Pons (tissue), 1 donor: ENCODE measurements around the gene SHANK1.
"Not testable (repeated sequence)": the region's sequence is repeated elsewhere in the genome, so short reads cannot be mapped to it uniquely, and the experiment has no call there.

Experiments
- DNase-seq: peaks from one replicate; pipeline ENCODE4 v3.0.0-alpha.2; 2016; ENCODE audit warnings: low spot score

The SHANK1 gene

DNA sequence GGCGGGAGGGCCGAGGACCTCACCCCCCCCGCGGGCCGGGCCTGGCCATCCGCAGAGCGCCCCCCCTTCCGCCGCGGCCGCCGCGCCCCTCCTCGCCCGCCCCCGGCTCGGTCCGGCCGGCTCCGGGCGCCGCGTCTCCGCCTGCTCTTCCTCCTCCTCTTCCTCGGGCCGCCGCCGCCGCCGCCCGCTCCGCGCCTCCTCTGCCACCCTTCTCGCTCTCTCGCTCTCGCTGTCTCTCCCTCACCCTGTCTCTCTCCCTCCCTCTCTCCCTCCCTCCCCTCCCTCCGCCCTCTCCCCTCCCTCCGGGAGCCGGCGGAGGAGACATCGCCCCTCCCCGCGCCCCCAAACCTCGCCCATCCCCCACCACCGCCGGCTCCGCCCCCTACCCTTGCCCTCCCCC, at the start of gene SHANK1:
SHANK1 (minus strand) TSS at position 237 of the 400 bp plus-strand sequence. CDS start 2,883 bp downstream, outside the sequence.
- no peak for DNase-seq

DNA sequence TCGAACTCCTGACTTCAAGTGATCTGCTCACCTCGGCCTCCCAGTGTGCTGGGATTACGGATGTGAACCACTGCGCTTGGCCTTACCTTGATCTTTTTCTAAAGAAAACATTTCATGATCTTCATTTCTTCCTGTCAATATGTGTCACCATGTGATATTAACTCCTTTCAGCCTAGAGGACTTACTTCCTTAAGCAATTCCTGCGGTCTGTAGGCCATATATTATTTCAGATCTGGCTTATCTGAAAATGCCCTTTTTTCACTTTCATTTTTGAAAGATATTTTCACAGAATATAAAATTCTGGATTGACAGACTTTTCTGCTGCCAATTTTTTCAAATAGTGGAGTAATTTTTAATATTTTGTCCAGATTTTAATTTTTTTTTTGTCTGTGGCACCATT, 48.7 kb upstream of the SHANK1 start:
- no peak for DNase-seq

DNA sequence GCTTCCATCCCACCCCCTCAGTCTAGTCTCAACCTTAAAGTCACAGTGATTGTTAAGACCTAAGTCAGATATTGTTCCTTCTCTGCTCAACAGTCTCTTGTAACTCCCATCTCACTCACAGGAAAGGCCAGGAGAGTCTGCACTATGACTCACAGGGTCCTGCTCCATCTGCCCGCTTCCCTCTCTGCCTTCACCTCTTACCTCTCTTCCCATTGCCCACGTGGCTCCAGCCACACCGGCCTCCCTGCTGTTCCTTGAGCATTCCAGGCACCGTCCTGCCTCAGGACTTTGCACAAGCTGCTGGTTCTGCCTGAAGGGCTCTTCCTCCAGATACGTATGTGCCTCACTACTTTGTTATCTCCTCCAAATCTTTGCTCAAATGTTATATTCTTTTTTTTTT, 47.7 kb upstream of the SHANK1 start:
- not testable (repeated sequence) for DNase-seq

DNA sequence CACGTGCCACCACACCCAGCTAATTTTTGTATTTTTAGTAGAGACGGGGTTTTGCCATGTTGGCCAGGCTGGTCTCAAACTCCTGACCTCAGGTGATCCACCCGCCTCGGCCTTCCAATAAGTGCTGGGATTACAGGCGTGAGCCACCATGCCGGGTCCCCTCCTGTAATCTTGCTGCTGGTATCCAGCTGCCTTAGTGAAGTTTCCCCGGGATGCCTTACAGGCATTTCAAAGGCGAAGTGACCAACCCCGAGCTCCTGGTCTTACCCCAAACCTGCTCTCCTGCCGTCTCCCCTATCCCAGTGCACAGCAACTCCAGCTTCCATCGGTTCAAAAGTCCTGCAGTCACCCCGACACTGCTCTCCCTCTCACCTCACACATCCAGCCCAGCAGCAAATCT, 47.1 kb upstream of the SHANK1 start:
- not testable (repeated sequence) for DNase-seq

DNA sequence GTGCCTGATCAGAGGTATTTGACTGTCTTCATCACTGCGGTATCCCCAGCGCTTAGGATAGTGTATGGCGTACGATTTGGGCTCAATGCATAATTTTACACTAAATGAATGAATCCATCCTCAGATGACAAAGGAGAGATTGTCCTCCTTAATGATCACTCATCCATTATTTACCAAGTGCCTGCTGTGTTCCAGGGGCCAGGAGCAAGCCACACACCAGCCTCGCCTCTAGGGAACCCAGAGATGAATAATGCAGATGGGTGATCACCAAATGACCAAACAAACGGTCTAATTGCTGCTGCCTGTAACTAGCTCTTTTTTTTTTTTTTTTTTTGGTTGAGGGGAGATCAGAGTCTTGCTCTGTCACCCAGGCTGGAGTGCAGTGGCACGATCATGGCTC, 44.8 kb upstream of the SHANK1 start:
- DNase-seq: no peak

DNA sequence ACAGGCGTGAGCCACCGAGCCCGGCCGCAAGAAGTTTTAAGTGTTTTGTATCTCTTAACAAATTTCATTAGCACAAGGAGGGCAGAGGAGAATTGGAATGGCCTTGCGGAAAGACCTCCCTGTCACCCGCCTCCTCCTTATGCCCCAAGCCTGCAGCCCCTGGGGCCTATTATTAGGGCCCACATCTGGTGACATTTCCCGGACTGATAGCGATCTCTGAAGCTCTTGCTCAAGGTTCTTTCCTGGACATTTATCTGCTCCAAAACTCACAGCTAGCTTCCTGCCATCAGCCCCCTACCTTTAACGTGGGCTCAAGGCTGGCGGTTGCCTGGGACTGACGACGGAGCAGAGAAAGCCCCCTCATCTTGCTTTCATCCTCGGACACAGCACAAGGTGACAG, 43.9 kb upstream of the SHANK1 start:
- DNase-seq: not testable (repeated sequence)

DNA sequence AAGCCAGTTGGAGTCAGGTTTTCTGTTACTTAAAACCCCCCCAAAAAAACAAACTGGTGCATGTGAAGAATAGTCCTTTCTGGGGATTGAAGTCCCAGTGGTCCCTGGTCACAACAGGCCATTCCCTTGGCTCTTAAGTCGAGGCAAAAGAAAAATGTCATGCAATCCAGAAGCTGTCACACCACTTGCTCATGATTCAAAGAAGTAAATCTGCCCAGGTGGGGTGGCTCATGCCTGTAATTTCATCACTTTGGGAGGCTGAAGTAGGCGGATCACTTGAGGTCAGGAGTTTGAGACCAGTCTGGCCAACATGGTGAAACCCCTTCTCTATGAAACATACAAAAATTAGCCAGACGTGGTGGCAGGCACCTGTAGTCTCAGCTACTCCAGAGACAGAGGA, 41.9 kb upstream of the SHANK1 start:
- DNase-seq: not testable (repeated sequence)

DNA sequence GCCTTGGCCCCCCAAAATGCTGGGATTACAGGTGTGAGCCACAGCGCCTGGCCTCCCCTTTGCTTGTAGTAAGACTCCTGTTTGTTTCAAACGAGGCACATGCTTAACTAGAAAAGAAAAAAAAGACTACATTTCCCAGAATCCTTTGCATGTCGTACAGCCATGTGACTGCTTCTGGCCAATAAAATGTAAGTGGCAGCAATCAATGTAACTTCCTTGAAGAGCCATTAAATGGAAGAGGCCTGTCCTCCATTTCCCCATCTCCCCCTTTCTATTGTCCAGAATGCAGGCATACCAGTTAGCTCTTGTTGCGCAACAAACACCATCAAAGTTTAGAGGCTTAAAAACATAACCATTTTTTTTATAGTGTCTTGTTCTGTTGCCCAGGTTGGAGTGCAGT, 40.3 kb upstream of the SHANK1 start:
- DNase-seq: no peak

DNA sequence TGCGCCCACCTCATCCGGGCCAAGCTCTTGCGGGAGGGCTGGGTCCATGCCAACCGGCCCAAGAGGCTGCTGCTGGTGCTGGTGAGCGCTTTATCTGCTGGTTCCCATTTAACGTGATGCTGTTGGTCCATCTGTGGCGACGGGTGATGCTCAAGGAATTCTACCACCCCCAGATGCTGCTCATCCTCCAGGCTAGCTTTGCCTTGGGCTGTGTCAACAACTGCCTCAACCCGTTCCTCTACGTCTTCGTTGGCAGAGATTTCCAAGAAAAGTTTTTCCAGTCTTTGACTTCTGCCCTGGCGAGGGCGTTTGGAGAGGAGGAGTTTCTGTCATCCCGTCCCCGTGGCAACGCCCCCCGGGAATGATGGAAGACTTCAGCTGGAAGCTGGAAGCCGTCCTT, 39.5 kb upstream of the SHANK1 start:
- not testable (repeated sequence) for DNase-seq

DNA sequence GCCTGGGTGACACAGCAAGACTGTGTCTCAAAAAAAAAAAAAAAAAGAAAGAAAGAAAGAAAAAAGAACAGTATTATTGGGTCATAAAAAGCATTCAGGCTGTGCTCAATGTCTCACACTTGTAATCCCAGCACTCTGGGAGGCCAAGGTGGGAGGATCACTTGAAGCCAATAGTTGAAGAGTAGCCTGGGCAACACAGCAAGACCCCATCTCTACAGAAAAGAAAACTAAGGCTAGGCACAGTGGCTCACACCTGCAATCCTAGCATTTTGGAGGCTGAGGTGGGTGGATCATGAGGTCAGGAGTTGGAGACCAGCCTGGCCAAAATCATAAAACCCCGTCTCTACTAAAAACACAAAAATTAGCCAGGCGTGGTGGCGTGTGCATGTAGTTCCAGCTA, 38.0 kb upstream of the SHANK1 start:
- DNase-seq: not testable (repeated sequence)

DNA sequence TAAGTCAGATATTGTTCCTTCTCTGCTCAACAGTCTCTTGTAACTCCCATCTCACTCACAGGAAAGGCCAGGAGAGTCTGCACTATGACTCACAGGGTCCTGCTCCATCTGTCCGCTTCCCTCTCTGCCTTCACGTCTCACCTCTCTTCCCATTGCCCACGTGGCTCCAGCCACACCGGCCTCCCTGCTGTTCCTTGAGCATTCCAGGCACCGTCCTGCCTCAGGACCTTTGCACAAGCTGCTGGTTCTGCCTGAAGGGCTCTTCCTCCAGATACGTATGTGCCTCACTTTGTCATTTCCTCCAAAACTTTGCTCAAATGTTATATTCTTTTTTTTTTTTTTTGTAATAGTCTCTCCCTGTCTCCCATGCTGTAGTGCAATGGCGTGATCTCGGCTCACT, 36.6 kb upstream of the SHANK1 start:
- not testable (repeated sequence) for DNase-seq

DNA sequence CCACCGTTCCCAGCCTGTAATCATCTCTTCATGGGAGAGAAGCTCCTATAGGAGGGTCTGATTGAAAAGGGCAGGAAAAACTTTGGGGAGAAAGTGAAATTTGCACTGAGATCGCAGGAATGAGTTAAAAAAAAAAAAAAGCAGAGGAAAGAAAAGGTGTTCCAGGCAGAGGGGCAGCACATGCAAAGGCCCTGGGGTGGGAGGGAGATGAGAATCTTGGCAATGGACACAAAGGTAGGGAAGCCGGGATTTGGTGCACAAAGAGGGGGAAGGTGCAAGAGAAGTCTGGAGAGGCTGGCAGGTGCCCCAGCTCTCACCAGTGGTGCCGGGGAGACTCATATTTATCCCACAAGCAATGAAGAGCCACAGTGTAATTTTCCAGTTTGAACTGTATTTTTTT, 34.3 kb upstream of the SHANK1 start:
- no peak for DNase-seq

DNA sequence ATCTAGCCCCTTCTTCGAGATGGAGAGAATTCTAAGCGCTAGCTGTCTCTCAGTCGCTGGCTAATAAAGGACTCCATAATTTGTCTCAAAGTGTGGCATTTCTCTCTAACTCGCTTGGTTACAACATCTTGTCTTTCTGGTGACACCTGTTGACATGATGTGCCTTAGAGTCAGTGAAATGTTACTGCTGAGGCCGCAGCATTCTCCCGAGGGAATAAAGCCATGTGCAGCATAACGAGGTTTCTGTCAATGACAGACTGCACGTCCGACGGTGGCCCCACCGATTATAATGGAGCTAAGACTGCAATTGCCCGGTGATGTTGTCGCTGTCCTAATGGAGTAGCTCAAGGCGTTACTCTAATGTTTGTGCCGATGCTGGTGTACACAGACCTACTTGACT, 30.4 kb upstream of the SHANK1 start:
- no peak for DNase-seq

DNA sequence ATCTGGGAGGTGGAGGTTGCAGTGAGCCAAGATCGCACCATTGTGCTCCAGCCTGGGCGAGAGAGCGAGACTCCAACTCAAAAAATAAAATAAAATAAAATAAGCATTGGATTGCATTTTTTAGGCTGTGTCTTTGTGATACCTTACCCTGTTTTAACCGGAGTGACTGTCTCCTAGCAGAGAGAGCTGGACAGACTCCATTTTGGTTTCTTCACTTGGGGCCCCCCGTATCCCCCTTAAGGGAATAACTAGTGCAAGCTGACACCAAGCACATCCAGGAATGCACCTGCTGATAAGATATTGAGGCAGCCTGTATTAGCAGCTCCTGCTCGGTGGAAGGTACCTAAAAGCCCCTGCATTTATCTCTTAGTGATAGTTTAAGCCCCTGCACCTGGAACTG, 29.9 kb upstream of the SHANK1 start:
- no peak for DNase-seq

DNA sequence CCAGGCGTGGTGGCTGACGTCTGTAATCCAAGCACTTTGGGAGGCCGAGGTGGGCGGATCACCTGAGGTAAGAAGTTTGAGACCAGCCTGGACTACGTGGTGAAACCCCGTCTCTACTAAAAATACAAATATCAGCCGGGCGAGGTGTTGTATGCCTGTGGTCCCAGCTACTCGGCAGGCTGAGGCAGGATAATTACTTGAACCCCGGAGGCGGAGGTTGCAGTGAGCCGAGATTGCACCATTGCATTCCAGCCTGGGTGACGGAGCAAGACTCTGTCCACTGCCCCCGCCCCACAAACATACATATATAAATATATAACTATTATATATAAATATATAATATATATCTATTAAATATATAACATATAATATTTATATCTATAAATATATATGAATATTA, 27.5 kb upstream of the SHANK1 start:
- DNase-seq: not testable (repeated sequence)

DNA sequence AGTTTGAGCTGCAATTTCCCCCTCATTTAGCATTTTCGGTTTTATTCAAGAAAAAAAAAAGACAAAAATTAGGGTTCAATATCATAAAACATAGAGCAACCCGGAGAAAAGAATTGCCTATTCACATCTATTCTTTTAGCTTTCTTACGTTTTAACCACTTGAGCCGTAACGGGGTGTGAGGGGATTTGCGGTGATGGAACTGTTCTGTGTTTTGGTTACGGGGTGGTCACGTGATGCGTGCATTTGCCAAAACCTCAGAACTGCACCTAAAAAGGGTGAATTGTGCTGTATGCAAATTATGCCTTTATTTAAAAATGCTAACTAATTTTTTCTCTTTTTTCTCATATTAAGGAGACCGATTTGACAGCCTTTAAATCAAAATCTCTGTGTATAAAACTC, 25.6 kb upstream of the SHANK1 start:
- no peak for DNase-seq

DNA sequence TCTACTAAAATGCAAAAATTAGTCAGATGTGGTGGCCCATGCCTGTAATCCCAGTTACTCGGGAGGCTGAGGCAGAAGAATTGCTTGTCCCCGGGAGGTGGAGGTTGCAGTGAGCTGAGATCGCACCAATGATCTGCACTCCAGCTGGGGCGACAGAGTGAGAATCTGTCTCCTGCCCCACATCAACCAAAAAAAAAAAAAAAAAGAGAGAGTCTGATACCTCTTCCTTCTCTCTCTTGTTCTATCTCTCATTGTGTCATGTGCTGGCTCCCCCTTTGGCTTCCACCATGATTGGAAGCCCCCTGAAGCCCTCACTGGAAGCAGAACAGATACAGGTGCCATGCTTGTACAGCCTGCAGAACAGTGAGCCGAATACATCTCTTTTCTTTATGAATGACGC, 23.9 kb upstream of the SHANK1 start:
- DNase-seq: no peak

DNA sequence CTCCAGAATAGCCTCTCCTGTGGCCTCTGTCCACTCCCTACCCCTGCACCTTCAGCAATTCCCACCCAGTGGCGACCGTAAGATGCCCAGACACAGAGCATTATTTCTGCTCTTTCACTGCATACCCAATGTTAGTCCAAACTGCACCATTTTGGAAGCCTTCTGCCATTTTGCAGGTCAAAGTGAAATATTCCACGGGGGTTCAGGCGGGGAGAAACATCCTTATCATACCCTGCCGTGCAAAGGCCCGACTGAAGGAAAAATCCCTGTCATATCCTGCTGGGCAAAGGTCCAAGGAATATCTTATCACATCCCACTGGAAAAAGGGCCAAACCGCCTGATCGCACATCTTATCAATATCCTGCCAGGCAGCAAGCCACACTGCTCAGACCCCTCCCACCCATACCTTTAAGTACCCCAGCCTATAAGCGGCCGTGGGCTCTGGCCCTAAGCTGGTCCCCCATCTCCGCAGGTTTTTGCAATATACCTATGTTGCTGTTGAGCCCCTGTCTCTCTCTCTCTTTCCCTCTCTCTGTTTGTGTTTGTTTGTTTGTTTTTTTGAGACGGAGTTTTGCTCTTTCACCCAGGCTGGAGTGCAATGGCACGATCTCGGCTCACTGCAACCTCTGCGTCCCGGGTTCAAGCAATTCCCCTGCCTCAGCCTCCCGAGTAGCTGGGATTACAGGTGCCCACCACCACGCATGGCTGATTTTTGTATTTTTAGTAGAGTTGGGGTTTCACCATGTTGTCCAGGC, 21.8 kb upstream of the SHANK1 start:
- DNase-seq: no peak

DNA sequence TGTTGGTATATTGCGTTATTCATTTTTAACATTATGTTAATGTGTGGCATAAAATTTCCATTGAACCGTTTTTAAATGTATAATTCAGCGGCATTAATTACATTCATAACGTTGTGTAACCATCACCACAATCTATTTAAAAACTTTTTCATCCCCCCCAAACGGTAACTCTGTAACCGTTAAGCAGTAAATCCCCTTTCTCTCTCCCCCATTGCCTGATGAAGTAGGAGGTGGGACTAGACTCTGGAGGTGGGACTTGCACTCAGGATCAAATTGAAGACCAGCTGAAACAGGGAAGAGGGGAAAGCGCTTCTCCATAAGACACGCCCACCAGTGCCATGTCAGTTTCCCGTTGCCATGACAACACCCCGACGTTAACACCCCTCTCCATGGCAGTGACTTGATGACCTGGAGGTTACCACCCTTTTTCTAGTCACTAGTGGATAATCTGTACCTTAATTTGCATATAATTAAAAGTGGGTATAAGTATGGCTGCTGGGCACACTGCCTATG, 20.4 kb upstream of the SHANK1 start:
- no peak for DNase-seq

DNA sequence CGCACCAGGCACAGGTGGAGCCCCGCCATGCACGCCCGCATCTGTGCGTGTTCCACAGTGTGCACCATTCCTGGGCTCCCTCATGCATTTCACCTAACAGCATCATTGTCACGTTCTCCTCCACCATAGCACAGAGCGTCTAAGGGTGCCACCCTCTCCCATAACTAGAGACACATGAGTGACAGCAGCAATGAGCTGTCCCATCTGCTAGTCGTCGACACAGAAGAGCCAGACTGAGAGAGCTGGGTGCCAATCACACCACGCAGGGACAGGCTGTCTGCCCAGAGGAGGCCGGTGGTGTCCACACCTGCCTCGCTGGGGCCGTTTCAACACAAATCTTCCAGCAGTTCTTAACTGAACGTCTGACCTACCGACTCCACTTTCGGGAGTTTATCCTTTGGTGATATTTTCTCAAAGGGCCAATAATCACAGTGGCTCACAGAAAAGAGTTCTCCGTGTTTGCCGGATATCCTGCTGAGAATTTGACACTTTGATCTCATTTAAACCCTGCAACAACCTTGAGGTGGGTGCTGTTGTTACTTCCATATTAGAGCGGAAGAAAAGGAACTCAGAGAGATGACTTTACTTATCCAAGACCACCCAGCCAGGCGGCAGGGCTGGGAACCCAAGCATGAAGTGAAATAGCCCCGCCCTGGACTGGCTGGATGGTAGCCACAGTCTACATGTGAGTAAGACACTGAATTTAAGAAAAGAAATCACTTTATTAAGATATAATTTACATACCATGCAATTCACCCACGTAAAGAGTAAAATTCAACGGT, 19.7 kb upstream of the SHANK1 start:
- DNase-seq: no peak

DNA sequence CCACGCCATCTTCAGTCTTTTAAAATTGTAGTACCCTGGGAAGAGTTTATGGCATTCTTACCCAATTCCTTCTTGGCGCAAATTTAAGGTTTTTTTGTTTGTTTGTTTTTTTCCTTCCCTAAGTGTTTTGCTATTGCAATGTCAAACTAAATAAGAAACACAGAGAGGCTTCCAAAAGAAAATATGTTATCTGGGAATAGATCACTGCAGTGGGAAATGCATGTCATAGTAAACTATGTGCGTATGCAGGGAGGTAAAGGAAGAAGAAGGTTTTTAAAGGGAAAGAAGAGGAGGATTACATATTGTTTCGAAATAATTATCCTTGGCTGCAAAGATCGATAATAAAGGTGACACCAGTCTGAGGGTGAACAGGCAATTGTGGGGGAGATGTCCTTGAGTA, 16.7 kb upstream of the SHANK1 start:
- no peak for DNase-seq

DNA sequence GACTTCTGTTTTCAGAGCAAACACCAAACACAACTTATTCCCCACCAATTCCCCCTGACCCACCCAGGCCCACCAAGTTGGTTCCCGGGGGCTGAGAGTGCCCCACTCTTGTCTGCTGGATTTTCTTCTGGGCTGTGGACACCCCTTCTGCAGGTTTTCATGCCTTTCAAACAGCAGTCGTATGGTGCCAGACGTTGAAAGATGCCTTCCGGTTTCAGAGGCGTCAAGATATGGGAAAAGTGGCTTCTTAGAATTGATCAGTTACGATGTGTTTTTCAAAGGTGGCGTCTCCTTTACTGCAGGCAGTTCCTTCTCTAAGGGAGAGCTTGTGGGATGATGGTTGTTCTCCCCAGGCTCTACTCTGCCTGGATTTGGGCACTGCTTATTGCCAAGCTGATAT, 16.3 kb upstream of the SHANK1 start:
- no peak for DNase-seq

DNA sequence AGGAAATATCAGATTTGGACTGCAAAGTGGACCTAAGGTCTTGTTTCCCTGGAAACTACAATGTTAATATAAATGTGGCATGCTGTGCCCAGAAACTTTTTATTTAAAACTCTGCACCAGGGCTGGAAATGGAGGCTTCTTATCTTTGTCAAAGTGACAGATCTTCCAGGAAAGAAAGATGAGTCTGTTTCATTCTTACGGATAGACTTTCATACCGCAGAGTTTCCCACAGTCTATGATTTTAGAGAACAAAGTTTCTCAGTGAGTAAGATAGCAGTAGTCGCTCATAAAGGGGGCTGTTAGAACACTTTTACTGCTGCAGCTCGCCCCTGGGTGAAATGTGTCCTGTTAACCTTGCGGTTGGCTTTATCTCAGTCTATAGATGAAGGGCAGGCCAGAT, 10.3 kb upstream of the SHANK1 start:
- no peak for DNase-seq
